Keratinocyte (primary cell): Measurements from ENCODE around the gene GYS2. TPM values are rescaled to one million over a fixed set of nuclear protein-coding genes. Genes with fewer than 3 reads are reported as not detected.

ENCODE experiments used
- DNase-seq: peaks from one replicate; pipeline ENCODE4 v3.0.0-alpha.2; 2011; ENCODE audit warnings: low read depth, missing footprints, low spot score
- FAIRE-seq: peaks from 2 replicates; lab custom pipeline; 2011; peaks lifted over from hg19 to GRCh38; lab: Jason Lieb, UNC
- H2AFZ ChIP-seq: 2 replicates; pipeline ENCODE4 v1.6.0; 2012; ENCODE audit warnings: low read length, control low read depth, inconsistent platforms; ENCODE audit not compliant: control insufficient read depth
- H3K27ac ChIP-seq: 2 replicates; pipeline ENCODE4 v1.5.1; 2011; ENCODE audit warnings: low read length; ENCODE audit not compliant: control insufficient read depth, insufficient read depth
- H3K27me3 ChIP-seq: 3 replicates; pipeline ENCODE4 v1.6.0; 2011; ENCODE audit warnings: low read length; ENCODE audit not compliant: control insufficient read depth, insufficient read depth; ENCODE audit errors: extremely low read depth
- H3K36me3 ChIP-seq, 2 experiments: 2 replicates in 1 of 2; 3 replicates in 1 of 2; pipeline ENCODE4 v1.5.1; 2011; ENCODE audit warnings: low read length in 2 of 2, mild to moderate bottlenecking in 1 of 2; ENCODE audit not compliant: control insufficient read depth in 2 of 2, insufficient read depth in 2 of 2; ENCODE audit errors: extremely low read depth in 1 of 2
- H3K4me1 ChIP-seq: 3 replicates; pipeline ENCODE4 v1.5.1; 2011; ENCODE audit warnings: low read length; ENCODE audit not compliant: control insufficient read depth, insufficient read depth; ENCODE audit errors: extremely low read depth
- H3K4me2 ChIP-seq: 3 replicates; pipeline ENCODE4 v1.6.0; 2011; ENCODE audit warnings: low read depth, low read length; ENCODE audit not compliant: control insufficient read depth, insufficient read depth; ENCODE audit errors: extremely low read depth
- H3K4me3 ChIP-seq, 3 experiments: fragments of 200-600 bp in 1 of 3; sonication (generic) in 1 of 3; 2 replicates in 2 of 3; 3 replicates in 1 of 3; pipeline ENCODE4 v1.5.1; 2011 to 2016; ENCODE audit warnings: low read length in 3 of 3, mild to moderate bottlenecking in 3 of 3, control low read depth in 2 of 3, inconsistent platforms in 1 of 3, low read depth in 1 of 3, mixed read lengths in 1 of 3, mixed run types in 1 of 3, moderate library complexity in 1 of 3; ENCODE audit not compliant: control insufficient read depth in 2 of 3, insufficient read depth in 2 of 3; ENCODE audit errors: extremely low read depth in 1 of 3
- H3K79me2 ChIP-seq: 2 replicates; pipeline ENCODE4 v1.6.0; 2012; ENCODE audit warnings: low read length; ENCODE audit not compliant: control insufficient read depth, insufficient read depth
- H3K9ac ChIP-seq: 3 replicates; pipeline ENCODE4 v1.6.0; 2011; ENCODE audit warnings: low read length; ENCODE audit not compliant: control insufficient read depth, insufficient read depth; ENCODE audit errors: extremely low read depth
- H3K9me1 ChIP-seq: 3 replicates; pipeline ENCODE4 v1.6.0; 2011; ENCODE audit warnings: low read length; ENCODE audit not compliant: control insufficient read depth, insufficient read depth; ENCODE audit errors: extremely low read depth
- H3K9me3 ChIP-seq: 2 replicates; pipeline ENCODE4 v1.5.1; 2012; ENCODE audit warnings: low read depth, low read length; ENCODE audit not compliant: control insufficient read depth
- H4K20me1 ChIP-seq: 3 replicates; pipeline ENCODE4 v1.6.0; 2011; ENCODE audit warnings: low read length; ENCODE audit not compliant: control insufficient read depth, insufficient read depth; ENCODE audit errors: extremely low read depth
- EZH2 ChIP-seq: IDR thresholded peaks from one replicate; pipeline ENCODE4 v1.6.1; 2012; ENCODE audit warnings: inconsistent platforms, mild to moderate bottlenecking, low read length, moderate library complexity
- dilution Hi-C: fragments of 300-500 bp; cut with MboI; formaldehyde crosslinking; loops from one replicate; pipeline ENCODE4 v1.7.0; 2020; ENCODE audit warnings: low sequenced_read_pairs; ENCODE audit not compliant: extremely low pct_ligation_motif_present
- polyA plus RNA-seq, 5 experiments: library from polyadenylated mRNA; depleted of rRNA in 3 of 5; stranded (reverse) in 3 of 5; stranded (forward) in 1 of 5; unstranded in 1 of 5; fragments of >200 nt; gene quantifications; 1 replicate in 1 of 5; 2 replicates in 3 of 5; 3 replicates in 1 of 5; pipeline versions ENCODE4 v1.2.1 to v1.2.3, GENCODE V29; 2011 to 2012; ENCODE audit warnings: missing spikeins in 2 of 5, low read depth in 1 of 5, low replicate concordance in 1 of 5
- TF ChIP-seq, protein P1 (sequence below), 3 experiments: IDR thresholded peaks in 1 of 3; conservative IDR thresholded peaks in 1 of 3; optimal IDR thresholded peaks in 1 of 3; 2 replicates in 2 of 3; 3 replicates in 1 of 3; pipeline versions ENCODE3 to v1.5.1; 2011; ENCODE audit warnings: low read length in 3 of 3, mild to moderate bottlenecking in 3 of 3, moderate library complexity in 2 of 3, control low read depth in 1 of 3, inconsistent platforms in 1 of 3; ENCODE audit not compliant: insufficient read depth in 2 of 3; ENCODE audit errors: extremely low read depth in 1 of 3

Gene GYS2
- polyA plus RNA-seq, 1 donor (not counting 4 experiments of a cell fraction or from before 2014, with no cell fraction given): not detected

DNA sequence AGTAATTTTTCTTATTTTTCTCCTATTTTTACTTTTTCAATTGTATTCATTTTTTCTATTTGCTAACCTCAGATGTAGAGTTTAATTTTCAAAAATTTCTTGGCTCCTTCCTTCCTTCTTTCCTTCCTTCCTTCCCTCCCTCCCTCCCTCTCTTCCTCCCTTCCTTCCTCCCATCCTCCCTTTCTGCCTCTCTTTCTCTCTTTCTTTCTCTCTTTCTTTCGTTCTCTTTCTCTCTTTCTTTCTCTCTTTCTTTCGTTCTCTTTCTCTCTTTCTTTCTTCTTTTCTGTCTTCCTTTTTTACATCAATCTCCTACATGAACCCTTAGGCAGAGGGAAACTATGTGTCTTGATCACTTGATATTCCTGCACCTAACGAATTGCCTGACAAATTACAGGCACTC is 12.4 kb upstream of the GYS2 start:
- dilution Hi-C loops: no loop called here

DNA sequence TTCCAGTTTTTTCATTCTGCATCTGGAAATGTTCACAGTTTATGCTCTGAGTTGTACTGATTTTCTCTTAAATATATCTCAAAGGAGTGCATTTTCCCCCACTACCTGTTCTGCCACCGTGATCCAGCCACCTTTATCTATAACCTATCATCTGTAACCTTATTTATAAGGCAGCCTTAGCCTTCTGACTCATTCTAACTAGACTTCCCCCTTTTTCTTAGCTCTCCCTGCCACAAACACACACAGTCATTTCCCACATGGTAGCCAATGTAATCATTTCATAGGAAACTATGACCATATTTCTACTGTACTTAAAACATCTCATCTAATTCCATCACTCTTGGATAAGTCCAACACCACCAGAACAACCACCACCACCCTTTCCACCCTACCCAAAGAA is 10.8 kb upstream of the GYS2 start:
- TF ChIP-seq EZH2: no peak
- TF ChIP-seq, protein P1, sequence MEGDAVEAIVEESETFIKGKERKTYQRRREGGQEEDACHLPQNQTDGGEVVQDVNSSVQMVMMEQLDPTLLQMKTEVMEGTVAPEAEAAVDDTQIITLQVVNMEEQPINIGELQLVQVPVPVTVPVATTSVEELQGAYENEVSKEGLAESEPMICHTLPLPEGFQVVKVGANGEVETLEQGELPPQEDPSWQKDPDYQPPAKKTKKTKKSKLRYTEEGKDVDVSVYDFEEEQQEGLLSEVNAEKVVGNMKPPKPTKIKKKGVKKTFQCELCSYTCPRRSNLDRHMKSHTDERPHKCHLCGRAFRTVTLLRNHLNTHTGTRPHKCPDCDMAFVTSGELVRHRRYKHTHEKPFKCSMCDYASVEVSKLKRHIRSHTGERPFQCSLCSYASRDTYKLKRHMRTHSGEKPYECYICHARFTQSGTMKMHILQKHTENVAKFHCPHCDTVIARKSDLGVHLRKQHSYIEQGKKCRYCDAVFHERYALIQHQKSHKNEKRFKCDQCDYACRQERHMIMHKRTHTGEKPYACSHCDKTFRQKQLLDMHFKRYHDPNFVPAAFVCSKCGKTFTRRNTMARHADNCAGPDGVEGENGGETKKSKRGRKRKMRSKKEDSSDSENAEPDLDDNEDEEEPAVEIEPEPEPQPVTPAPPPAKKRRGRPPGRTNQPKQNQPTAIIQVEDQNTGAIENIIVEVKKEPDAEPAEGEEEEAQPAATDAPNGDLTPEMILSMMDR (optimal IDR thresholded peaks at IDR 0.05 in 1 of 3, IDR thresholded peaks at IDR 0.05 in 1 of 3, conservative IDR thresholded peaks at IDR 0.05 in 1 of 3; ENCODE audit: extremely low read depth in 1 of 3, insufficient read depth in 2 of 3, low read length in 3 of 3): no peak
- FAIRE-seq: no peak
- no peak overlapping the region for H3K4me2 ChIP-seq
- no peaks in the 10 kb centered on the region for H4K20me1 ChIP-seq
- H3K9me1 ChIP-seq: no peaks in the 10 kb centered on the region
- no peaks in the 10 kb centered on the region for H3K36me3 ChIP-seq
- no peaks in the 10 kb centered on the region for H3K27me3 ChIP-seq
- H2AFZ ChIP-seq: no peak overlapping the region
- H3K9ac ChIP-seq: no peak overlapping the region
- H3K79me2 ChIP-seq: no peaks in the 10 kb centered on the region
- no peak for DNase-seq
- no peaks in the 10 kb centered on the region for H3K9me3 ChIP-seq
- dilution Hi-C loops: no loop called here
- no peak overlapping the region for H3K27ac ChIP-seq
- no peaks in the 10 kb centered on the region for H3K4me1 ChIP-seq
- H3K4me3 ChIP-seq: no peak overlapping the region

More for the DNA sequence above, 12.4 kb upstream of the GYS2 start:
- FAIRE-seq (no peak), DNase-seq (no peak)
- Histone ChIP-seq H3K36me3 (no peaks in the 10 kb centered on the region), H3K27ac (no peak overlapping the region), H3K9me1 (no peaks in the 10 kb centered on the region), H3K79me2 (no peaks in the 10 kb centered on the region), H3K9me3 (no peaks in the 10 kb centered on the region), H3K4me3 (no peak overlapping the region), H4K20me1 (no peaks in the 10 kb centered on the region), H3K4me1 (no peaks in the 10 kb centered on the region), H2AFZ (no peak overlapping the region), H3K27me3 (no peaks in the 10 kb centered on the region), H3K4me2 (no peak overlapping the region), H3K9ac (no peak overlapping the region)
- no peak for TF ChIP-seq EZH2
- TF ChIP-seq, protein P1 (optimal IDR thresholded peaks at IDR 0.05 in 1 of 3, IDR thresholded peaks at IDR 0.05 in 1 of 3, conservative IDR thresholded peaks at IDR 0.05 in 1 of 3; ENCODE audit: extremely low read depth in 1 of 3, insufficient read depth in 2 of 3, low read length in 3 of 3): no peak
